GDM1 (cell line): ENCODE results near the gene HMBS.
"Not testable (repeated sequence)": the region's sequence is repeated elsewhere in the genome, so short reads cannot be mapped to it uniquely, and the experiment has no call there.

Experiments
- DNase-seq: peaks from one replicate; lab custom pipeline; 2025; lab: John Stamatoyannopoulos, UW

Gene HMBS

DNA sequence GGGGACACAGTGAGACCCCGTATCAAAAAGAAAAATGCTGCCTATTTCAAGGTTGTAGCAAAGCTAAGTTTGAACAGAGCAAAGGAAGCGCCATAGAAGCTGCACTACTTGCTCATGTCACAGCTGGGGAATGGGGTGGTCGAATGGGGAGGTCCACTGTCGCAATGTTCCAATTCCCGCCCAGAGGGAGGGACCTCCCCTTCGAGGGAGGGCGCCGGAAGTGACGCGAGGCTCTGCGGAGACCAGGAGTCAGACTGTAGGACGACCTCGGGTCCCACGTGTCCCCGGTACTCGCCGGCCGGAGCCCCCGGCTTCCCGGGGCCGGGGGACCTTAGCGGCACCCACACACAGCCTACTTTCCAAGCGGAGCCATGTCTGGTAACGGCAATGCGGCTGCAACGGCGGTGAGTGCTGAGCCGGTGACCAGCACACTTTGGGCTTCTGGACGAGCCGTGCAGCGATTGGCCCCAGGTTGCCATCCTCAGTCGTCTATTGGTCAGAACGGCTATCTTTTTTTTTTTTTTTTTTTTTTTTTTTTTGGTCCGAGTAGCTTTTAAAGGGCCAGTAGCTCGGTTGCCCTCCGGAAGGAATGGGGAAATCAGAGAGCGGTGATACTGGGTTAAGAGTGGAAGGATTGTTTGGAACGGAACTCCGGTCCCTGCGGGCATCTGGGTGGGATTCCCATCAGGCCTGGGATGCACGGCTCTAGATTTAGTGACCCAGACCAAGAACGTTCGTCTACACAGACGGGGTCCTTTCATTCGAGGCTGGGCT lies at the start of gene HMBS:
Gene HMBS, plus strand, starts transcription at position 219 of the 774 bp plus-strand sequence. Its CDS starts 153 bp downstream, at position 372.
- peak; percentile 88 for DNase-seq

DNA sequence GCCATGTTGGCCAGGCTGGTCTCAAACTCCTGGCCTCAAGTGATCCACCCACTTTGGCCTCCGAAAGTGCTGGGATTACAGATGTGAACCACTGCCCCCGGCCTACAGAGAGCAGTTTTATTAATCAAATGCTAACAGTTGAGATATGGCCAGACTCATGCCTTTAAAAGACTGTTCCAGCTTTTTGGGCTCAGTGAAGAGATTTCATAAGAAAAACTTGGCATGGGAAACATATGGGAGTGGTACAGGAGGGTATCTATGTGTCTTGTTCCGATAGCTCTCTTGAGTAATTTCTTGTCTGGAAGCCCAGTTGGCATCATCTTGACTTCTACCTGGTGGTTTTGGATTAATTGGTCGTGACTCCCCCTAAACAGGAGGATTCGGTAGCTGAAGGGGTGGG lies 45.8 kb upstream of the HMBS start:
- no peak for DNase-seq

DNA sequence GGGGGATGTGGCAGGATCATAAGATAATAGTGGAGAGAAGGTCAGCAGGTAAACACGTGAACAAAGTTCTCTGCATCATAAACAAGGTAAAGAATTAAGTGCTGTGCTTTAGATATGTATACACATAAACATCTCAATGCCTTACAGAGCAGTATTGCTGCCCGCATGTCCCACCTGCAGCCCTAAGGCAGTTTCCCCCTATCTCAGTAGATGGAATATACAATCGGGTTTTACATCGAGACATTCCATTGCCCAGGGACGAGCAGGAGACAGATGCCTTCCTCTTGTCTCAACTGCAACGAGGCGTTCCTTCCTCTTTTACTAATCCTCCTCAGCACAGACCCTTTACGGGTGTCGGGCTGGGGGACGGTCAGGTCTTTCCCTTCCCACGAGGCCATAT lies 45.2 kb upstream of the HMBS start:
- DNase-seq, result not testable (repeated sequence)

DNA sequence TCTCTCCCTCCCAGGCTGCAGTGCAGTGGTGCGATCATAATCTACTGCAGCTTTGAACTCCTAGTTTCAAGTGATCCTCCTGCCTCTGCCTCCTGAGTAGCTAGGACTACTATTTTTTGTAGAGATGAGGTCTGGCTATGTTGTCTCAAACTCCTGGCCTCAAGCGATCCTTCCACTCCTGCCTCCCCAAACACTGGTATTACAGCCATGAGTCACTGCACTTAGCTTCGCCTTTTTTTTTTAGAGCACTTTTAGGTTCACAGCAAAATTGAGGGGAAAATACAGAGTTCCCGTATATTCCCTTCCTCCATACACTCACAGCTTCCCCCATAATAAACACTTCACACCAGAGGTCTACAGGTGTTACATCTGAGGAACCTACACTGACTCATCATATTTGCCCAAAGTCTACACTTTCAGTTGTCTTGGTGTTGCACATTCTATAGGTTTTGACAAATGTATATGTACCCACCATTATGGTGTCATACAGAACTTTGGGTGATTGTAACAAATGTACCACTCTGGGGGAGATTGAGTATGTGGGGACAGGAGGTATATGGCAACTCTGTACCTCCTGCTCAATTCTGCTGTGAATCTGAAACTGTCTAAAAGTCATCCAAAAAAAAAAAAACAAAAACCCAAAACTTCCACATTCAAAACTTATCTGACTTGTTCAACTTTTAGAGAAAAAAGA lies 42.7 kb upstream of the HMBS start:
- no peak for DNase-seq

DNA sequence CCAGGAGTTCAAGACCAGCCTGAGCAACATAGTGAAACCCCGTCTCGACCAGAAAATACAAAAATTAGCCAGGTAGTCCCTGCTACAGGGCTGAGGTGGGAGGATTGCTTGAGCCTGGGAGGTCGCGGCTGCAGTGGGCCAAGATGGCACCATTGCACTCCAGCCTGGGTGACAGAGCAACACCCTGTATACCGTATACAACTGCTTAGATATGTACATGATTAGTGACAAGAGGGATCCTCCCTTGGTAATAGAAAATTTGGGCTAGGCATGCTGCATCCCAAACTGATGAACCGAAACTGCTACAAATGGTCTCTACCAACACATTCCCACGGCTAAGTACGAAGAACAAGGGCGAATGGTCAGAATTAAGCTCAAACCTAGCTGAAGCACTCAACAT lies 41.8 kb upstream of the HMBS start:
- no peak for DNase-seq

DNA sequence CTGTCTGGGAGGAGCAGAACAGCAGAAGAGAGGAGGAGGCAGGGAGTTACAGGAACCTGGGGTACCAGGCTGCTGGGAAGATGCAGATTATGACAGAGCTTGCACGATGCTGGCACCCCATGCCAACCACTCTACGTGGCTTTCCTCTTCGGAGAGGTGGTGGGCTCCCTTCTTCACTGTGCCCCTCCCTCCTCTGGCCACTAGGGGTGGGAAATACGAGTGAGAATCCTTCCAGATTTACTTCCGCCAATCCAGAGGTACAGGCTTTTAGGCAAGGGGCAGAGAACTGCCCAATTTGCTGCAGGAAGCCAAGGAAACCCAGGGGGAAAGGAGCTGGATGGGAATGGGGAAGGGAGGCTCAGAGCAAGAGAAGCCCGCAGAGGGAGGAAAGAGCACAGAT lies 40.0 kb upstream of the HMBS start:
- DNase-seq, result no peak

DNA sequence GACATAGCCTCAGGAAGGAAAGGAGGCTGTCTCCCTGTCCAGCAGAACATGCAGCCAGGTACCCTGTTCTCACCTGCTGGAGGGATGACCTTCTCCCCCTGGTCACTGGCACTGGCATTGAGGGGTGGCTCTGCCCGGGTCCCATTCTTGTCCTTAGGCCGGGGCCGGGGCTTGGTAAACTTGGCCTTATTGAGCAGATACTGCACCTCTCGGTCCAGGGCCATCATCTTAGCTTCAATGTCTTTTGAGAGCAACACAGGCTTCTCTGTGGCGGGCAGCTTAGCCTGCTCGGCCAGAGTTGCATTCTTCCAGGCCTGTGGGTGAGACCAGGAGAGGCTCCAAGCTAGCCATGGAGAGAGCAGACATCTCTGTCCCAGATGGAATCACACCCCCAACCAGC lies 38.2 kb upstream of the HMBS start:
- DNase-seq, result no peak

DNA sequence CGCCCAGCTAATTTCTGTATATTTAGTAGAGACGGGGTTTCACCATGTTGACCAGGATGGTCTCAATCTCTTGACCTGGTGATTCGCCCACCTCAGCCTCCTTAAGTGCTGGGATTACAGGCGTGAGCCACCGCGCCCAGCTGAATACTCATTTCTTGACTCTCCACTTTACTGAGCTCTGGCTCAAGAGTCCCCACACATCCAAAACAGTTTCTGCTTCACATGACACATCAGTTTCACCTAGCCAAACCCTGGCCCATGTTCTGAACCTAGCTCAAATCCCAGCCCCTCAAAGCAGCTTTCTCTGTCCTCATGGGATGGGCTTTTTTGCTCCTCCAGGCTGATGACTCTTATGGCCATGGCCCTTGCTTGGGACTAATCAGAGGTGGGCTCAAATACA lies 37.5 kb upstream of the HMBS start:
- no peak for DNase-seq

DNA sequence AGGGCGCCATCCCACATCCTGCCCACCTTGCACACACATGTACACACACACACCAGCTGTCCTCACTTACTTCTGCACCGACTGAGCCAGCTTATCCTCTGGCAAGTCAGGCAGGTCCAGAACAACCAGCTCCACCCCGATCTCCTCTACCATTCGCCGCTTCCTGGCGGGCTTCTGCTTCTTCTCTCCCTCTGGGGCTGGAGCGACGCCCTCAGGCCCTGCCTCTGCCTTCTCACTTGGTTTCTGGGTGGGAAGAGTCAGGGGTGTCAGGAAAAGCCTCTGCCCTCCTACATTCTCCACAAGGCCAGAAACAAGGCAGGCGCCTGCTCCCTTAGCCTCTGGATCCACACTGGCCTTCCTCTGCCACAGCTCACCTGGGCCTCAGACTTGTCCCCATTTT lies 36.0 kb upstream of the HMBS start:
- DNase-seq, result no peak

DNA sequence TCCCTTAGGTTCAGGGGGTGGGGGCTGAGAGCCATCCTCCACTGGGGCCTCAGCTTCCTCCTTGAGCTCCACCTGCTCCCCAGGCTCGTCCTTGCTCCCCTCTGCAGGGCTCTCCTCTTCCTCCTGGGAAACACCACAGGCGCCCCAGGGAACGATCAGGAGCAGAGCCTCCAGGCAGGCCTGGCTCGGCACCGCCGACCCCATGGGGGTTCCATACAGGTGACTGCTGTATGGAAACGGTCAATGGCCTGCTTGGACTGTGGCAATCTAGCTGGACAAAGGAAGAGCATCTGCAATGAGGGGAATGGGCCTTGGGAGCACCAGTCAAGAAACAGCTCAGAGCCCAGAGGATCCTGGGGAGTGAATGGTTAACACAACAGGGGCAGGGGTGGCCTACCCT lies 35.6 kb upstream of the HMBS start:
- no peak for DNase-seq

DNA sequence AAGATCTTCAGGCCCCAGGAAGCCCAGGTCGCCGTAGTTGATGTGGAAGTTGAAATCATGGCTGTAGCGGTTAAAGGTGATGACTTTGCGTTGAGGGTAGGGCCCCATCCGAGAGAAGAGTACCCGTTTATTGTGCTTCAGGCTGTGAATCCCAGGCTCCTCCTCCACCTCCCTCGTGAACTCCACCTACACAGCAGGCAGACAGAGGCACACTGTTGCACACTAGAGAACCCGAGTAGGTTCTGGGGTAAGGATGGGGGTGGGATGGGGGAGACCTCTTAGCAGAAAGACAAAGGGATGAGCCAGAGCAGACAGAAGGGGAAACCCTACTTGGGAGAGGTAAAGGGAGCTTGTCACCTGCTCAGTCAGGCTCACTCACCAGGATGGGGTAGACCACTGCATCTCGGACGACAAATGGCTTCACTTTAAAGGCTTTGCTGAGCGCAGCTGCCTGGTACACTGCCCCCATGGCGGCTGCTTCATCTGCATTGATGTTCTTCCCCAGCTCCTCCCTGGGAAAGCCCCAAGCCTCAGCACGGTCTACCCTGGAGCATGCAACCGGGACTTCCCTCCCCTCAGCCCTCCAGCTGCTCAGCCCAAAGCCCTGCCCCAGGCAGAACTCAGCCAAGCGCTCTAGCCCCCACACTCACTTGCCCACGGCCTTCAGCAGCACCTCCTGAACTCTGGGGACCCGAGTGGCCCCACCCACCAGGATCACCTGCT lies 33.1 kb upstream of the HMBS start:
- DNase-seq, result no peak

DNA sequence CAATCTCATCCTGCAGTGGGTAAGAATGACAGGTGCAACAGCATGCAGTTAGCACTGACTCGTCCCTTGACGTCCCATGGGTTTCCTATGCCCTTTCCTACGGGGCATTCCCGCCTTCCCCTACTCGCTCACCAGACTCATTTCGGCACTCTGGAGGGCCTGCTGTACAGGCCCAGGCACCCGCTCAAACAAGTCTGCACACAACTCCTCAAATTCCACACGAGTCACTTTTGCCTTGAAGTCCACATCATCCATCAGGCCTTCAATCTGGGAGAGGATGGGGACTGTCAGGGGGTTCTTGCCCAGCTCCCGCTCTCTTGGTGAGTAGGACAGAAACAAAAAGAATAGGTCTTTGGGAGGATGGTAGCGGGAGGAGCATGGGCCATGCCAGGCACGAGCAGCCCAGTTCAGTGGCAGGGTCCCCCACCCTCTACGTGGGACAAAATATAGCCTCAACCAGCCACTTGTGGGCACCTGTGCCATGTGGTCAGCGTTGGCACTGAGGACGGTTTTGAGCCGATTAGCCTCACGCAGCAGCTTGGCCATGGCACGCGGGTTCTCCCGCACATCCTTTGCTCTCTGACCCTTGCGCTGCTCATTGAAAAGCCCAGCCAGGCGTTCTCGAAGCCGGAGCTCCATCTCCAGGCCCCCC lies 32.4 kb upstream of the HMBS start:
- no peak for DNase-seq

DNA sequence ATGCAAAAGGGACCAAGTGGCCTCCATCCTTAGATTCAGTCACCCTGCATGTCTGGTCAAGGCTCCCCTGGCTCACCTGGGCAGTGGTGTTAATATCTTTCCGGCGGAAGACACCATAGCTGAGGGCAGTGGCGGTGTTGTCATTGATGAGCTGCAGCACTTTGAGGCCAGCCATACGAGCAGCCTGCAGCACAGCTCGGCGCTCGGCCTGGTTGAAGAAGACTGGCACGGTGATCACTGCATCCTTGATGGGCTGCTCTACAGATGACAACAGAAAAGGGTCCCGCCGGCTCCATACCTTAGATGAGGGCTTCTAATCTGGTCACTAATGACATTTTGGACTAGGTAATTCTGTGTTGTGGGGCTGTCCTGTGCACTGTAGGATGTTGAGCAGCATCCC lies 30.3 kb upstream of the HMBS start:
- no peak for DNase-seq

DNA sequence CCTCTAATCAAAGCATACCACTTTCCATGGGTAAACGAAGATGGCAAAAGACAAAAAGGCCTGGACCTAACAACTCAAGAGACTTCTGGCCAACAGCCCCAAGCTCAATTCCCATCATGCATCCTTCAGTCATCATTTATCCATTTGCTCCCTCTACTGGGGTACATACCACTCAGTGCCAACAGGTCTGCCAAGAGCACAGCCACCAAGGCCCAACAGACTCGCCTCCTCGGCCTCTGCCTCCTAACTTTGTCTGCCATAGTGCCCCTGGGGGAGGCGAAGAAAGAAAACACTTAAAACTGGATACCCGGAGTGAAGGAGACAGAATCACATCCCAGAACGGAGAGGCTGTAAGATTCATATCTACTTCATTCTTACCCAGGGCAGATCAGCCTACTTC lies 28.8 kb upstream of the HMBS start:
- DNase-seq, result peak; percentile 5

DNA sequence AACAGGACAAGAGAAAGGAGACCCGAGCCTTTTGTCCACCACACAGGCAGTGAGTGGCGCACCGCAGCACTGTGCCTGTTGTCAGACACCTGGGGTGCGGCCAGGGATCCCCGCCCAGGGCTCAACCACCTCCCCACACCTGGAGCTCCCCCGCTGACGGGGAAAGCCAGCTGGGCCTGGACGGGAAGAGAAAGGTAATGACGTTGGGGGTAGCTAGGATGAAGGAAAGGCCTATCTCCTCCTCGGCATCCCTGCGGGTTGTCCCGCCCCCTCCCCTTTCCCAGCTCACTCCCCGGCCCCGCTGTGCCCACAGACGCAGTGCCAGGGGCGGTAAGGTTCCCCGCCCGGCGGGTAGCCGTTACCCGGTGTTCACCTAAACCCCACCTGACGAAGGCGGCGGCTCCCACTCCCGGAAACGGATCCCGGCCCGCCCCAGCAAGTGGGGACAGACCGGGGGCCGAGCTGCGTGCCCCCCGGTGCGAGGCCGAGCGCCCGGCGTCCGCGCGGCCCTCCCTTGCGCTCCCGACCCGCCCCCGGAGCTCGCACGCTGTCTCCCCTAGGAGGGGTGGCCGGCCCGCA lies 28.2 kb upstream of the HMBS start:
- DNase-seq, result no peak

DNA sequence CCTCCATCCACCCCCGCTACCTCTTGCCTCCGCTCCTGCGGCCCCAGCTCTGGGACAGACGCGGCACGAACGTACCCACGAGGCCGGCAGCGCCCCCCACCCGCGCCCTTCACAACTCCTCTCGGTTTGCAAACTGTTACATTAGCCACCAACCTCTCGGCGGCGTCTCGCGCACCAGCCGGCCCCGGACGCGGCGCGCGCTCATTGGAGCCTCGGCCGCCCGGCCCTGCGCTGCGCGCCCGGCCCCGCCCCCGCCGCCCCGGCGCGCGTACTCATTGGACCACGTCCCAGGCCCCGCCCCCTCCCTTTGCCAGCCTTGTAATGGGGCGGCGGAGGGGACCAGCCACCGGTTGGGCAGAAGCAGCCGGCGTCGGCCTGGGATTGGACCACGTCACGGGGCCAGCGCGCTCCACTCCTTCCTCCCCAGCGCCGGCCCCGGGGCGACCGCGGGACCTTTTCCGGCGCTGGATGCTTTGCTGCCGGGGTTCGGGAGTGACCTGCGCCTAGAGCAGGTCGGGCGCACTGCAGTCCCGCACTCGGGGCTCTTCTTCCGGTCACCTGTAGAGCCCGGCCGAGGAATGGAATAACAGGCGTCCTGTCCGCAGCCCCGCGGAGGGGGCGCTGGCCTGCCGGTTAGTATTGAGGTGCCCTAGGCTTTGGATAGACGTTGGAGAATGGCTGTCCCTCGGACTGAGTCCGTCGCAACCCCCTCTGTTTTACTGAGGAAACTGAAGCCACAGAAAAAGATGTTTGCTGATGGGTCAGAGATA lies 27.5 kb upstream of the HMBS start, which contains the start of gene HYOU1:
Gene HYOU1, minus strand, starts transcription at position 206 of the 770 bp plus-strand sequence. CDS start 1,045 bp downstream, outside the sequence.
- DNase-seq, result peak; percentile 95

DNA sequence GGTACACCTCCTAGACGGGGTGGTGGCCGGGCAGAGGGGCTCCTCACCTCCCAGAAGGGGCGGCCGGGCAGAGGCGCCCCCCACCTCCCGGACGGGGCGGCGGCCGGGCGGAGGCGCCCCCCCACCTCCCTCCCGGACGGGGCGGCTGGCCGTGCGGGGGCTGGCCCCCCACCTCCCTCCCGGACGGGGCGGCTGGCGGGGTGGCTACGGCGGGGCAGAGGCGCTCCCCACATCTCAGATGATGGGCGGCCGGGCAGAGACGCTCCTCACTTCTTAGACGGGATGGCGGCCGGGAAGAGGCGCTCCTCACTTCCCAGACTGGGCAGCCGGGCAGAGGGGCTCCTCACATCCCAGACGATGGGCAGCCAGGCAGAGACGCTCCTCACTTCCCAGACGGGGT lies 25.6 kb upstream of the HMBS start:
- not testable (repeated sequence) for DNase-seq

DNA sequence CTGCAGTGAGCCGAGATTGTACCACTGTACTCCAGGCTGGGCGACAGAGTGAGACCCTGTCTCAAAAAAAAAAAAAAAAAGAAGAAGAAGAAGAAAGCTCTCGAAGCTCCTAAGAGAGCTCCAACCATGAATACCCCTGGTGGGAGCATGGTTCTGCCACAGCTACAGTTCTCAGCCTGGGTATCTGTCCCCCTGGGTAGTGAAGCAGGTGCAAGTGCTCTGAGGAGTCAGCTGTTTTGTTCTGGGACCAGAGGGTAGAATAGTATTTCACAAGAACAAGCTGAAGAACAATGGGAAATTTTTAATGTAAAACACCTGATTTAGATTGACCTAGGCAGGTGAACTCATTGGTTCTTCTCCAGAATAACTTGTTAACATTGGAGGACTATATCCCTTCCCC lies 23.4 kb upstream of the HMBS start:
- no peak for DNase-seq

DNA sequence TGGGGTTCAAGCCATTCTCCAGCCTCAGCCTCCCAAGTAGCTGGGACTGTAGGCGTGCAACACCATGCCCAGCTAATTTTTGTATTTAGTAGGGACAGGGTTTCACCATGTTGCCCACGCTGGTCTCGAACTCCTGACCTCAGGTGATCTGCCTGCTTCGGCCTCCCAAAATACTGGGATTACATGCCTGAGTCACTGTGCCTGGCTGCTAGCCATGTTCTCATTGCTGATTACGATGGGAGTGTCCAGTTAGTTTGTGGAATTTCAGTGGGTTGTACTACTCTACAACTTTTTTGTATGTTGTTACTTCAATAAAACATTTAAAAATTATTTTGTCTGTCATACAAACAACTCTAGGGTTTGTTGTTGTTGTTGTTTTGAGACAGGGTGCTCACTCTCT lies 21.9 kb upstream of the HMBS start:
- no peak for DNase-seq

DNA sequence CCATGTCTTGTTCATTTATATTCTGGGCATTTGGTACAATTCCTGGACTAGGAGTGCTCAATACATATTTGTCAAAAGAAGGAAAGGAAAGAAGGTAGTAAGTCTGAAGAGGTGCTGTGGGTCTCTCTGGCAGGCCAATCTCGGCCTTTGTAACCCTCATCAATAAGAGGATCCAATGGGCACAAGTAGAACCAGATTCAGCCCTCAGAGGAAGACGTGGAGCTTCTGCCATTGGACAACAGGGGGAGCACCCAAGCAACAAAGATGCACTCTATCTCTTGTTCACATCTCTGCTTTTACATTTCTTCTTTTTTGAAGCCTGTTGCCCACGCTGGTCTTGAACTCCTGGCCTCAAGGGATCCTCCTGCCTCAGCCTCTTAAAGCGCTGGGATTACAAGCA lies 19.3 kb upstream of the HMBS start:
- DNase-seq, result peak; percentile 6
